Measurements from ENCODE around the gene BCAR3. TPM values are rescaled to one million over a fixed set of nuclear protein-coding genes. Genes with fewer than 3 reads are reported as not detected.
"Not testable (repeated sequence)": the region's sequence is repeated elsewhere in the genome, so short reads cannot be mapped to it uniquely, and the experiment has no call there.

BCAR3 gene
- total RNA-seq, 6 experiments from 2014 or later, result 24.4 to 55.1 (median 26.2) TPM

DNA sequence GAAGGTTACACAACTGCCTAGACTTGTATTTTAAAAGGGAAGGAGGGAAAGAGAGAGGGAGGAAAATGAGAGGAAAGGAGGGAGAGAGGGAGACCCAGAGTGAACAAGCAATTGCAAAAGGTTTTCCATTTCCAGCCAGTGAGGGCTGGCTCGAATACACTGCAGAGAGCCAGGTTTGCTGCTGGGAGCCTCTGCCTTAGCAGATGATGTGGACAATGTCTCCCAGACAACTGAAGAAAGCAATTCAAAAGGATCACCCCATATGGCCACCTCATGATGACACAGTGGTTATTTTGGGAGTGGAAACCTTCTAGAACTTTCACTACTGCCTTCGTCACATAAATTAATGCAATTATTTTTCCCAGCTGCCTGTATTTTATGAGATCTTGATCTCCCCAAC lies 86.4 kb downstream of the BCAR3 start:
- H3K36me3 Mint-ChIP-seq (ENCODE audit: low read depth), result peaks cover 19% of the 10 kb centered on the region
- TF ChIP-seq, protein P1, sequence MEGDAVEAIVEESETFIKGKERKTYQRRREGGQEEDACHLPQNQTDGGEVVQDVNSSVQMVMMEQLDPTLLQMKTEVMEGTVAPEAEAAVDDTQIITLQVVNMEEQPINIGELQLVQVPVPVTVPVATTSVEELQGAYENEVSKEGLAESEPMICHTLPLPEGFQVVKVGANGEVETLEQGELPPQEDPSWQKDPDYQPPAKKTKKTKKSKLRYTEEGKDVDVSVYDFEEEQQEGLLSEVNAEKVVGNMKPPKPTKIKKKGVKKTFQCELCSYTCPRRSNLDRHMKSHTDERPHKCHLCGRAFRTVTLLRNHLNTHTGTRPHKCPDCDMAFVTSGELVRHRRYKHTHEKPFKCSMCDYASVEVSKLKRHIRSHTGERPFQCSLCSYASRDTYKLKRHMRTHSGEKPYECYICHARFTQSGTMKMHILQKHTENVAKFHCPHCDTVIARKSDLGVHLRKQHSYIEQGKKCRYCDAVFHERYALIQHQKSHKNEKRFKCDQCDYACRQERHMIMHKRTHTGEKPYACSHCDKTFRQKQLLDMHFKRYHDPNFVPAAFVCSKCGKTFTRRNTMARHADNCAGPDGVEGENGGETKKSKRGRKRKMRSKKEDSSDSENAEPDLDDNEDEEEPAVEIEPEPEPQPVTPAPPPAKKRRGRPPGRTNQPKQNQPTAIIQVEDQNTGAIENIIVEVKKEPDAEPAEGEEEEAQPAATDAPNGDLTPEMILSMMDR (IDR thresholded peaks at IDR 0.05), result no peak
- H3K9me3 Mint-ChIP-seq, result no peaks in the 10 kb centered on the region
- H3K27ac Mint-ChIP-seq, result peak overlapping the region; percentile 94
- peaks cover 4% of the 10 kb centered on the region; the same call in 1 of the 2 replicates for H3K27me3 Mint-ChIP-seq (ENCODE audit: insufficient read depth)
- DNase-seq, result peak; percentile 78
- H3K4me1 Mint-ChIP-seq (ENCODE audit: low read depth), result peaks cover 87% of the 10 kb centered on the region
- H3K4me3 Mint-ChIP-seq, result peak overlapping the region; percentile 49; the same call in 1 of the 2 replicates

DNA sequence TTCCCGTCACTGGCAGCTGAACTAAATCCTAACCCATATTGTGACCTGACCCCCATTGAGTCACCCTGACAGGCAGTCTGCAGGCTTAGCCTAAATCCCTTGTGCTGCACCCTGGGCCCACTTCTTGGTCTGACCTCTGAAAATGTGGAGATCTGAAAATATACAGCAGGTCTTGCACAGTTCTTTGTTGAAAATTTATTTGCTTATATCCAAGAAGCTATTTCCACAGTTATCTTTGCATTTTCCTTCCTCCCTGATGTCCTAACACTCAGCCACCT lies 87.1 kb downstream of the BCAR3 start:
- TF ChIP-seq, protein P1 (IDR thresholded peaks at IDR 0.05), result no peak
- H3K4me3 Mint-ChIP-seq, result no peak overlapping the region
- DNase-seq, result no peak
- H3K4me1 Mint-ChIP-seq (ENCODE audit: low read depth), result peaks cover 87% of the 10 kb centered on the region
- peaks cover 24% of the 10 kb centered on the region for H3K36me3 Mint-ChIP-seq (ENCODE audit: low read depth)
- peaks cover 4% of the 10 kb centered on the region; the same call in 1 of the 2 replicates for H3K27me3 Mint-ChIP-seq (ENCODE audit: insufficient read depth)
- no peaks in the 10 kb centered on the region for H3K9me3 Mint-ChIP-seq
- H3K27ac Mint-ChIP-seq, result peak overlapping the region; percentile 94

DNA sequence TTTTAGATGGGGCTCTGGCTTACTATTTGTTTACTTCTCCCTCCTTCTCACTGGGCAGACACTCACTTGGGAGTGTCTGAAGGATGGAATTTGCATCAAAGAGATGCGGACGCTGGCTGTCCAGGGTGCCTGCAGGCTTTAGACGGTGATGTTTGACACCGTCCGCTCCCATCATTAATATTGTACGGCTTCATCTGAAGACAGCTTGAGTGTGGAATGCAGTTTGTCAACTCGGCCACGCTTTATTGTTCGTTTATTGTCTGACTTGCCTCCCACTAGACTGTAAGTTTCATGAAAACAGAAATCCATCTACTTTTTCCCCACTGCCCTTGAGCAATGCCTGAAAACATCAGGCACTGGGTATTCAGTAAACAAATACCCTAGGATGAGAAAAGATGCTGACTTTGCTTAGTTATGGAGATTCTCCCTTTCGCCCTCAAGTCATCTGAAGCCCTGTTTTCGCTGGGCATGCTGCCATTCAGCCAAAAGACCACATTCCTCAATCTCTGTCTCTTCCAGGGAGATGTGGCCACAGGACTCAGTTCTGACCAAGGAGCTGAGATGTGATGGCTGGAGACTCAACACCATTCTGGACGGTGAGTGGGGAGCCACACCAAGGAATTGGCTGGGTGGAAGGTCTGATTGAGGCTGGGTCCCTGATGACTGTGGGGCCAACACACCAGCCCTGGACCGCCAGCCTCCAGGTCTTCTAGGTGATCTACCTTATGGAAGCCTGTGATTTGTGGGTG lies 87.6 kb downstream of the BCAR3 start:
- Mint-ChIP-seq H3K9me3 (no peaks in the 10 kb centered on the region), H3K4me3 (no peak overlapping the region)

GRCh38 chr1:93592551-93592949 lies 89.1 kb downstream of the BCAR3 start:
- Mint-ChIP-seq H3K4me1 (ENCODE audit: low read depth) (peaks cover 86% of the 10 kb centered on the region), H3K36me3 (ENCODE audit: low read depth) (peaks cover 44% of the 10 kb centered on the region), H3K27ac (peak overlapping the region; percentile 42), H3K27me3 (ENCODE audit: insufficient read depth) (peaks cover 4% of the 10 kb centered on the region), H3K9me3 (no peaks in the 10 kb centered on the region), H3K4me3 (no peak overlapping the region)
- TF ChIP-seq, protein P1 (IDR thresholded peaks at IDR 0.05), result no peak
- DNase-seq, result no peak

More for the DNA sequence above, 87.6 kb downstream of the BCAR3 start:
- Mint-ChIP-seq H3K27me3 (ENCODE audit: insufficient read depth) (peaks cover 4% of the 10 kb centered on the region; the same call in 1 of the 2 replicates), H3K27ac (peak overlapping the region; percentile 94), H3K36me3 (ENCODE audit: low read depth) (peaks cover 29% of the 10 kb centered on the region), H3K4me1 (ENCODE audit: low read depth) (peaks cover 87% of the 10 kb centered on the region)
- no peak for DNase-seq
- TF ChIP-seq, protein P1 (IDR thresholded peaks at IDR 0.05), result no peak

- DNase-seq, result no peak
- peak overlapping the region; percentile 42 for H3K27ac Mint-ChIP-seq
- peaks cover 86% of the 10 kb centered on the region for H3K4me1 Mint-ChIP-seq (ENCODE audit: low read depth)
- TF ChIP-seq, protein P1 (IDR thresholded peaks at IDR 0.05), result no peak
- H3K4me3 Mint-ChIP-seq, result no peak overlapping the region
- peaks cover 4% of the 10 kb centered on the region for H3K27me3 Mint-ChIP-seq (ENCODE audit: insufficient read depth)
- H3K36me3 Mint-ChIP-seq (ENCODE audit: low read depth), result peaks cover 49% of the 10 kb centered on the region
- H3K9me3 Mint-ChIP-seq, result no peaks in the 10 kb centered on the region
These were observed 89.7 kb downstream of the BCAR3 start for GRCh38 chr1:93591676-93592550.

GRCh38 chr1:93591291-93591675 lies 90.4 kb downstream of the BCAR3 start:
- peaks cover 43% of the 10 kb centered on the region for H3K36me3 Mint-ChIP-seq (ENCODE audit: low read depth)
- peak overlapping the region; percentile 42 for H3K27ac Mint-ChIP-seq
- peaks cover 83% of the 10 kb centered on the region for H3K4me1 Mint-ChIP-seq (ENCODE audit: low read depth)
- H3K27me3 Mint-ChIP-seq (ENCODE audit: insufficient read depth); DNase-seq; H3K4me3 Mint-ChIP-seq; H3K9me3 Mint-ChIP-seq: not testable (repeated sequence)

Data from HFFc6 (cell line).